GM12874 (cell line): Measurements from ENCODE around the gene YBX2.

Experiments used
- TF ChIP-seq, protein P1 (sequence below): IDR thresholded peaks from 2 replicates; pipeline ENCODE4 v1.5.1; 2011; ENCODE audit warnings: low read depth, mild to moderate bottlenecking, control low read depth, low read length, moderate library complexity; ENCODE audit not compliant: insufficient read depth

YBX2 gene

DNA sequence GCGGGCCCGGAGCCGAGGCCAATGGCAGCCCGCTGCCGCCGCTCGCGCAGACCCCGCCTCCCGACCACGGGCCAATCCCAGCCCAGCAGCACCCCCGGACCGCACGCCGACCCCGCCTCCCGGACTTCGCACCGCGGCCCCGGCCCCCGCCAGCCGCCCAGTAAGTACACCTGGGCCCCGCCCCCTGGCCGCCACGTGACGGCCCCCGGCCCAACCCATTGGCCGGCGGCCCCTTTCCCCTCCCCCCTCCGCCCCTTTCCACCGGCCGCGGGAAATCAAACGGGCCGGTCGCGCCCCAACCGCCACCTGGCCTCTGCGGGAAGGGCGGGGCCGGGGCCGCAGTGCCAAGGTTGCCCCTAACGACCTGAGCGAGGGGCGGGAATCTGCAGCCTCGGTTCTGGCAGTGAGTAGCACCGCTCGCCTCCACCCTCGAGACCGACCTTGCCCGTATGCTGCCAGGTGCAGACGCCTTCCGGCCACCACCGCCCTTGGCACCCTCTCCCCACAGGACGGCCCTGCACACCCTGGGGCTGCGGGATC lies at the start of gene YBX2:
Gene YBX2 (minus strand): TSS at position 26 of the 540 bp plus-strand sequence. CDS start 139 bp downstream, outside the sequence.
- TF ChIP-seq, protein P1, sequence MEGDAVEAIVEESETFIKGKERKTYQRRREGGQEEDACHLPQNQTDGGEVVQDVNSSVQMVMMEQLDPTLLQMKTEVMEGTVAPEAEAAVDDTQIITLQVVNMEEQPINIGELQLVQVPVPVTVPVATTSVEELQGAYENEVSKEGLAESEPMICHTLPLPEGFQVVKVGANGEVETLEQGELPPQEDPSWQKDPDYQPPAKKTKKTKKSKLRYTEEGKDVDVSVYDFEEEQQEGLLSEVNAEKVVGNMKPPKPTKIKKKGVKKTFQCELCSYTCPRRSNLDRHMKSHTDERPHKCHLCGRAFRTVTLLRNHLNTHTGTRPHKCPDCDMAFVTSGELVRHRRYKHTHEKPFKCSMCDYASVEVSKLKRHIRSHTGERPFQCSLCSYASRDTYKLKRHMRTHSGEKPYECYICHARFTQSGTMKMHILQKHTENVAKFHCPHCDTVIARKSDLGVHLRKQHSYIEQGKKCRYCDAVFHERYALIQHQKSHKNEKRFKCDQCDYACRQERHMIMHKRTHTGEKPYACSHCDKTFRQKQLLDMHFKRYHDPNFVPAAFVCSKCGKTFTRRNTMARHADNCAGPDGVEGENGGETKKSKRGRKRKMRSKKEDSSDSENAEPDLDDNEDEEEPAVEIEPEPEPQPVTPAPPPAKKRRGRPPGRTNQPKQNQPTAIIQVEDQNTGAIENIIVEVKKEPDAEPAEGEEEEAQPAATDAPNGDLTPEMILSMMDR: no peak

DNA sequence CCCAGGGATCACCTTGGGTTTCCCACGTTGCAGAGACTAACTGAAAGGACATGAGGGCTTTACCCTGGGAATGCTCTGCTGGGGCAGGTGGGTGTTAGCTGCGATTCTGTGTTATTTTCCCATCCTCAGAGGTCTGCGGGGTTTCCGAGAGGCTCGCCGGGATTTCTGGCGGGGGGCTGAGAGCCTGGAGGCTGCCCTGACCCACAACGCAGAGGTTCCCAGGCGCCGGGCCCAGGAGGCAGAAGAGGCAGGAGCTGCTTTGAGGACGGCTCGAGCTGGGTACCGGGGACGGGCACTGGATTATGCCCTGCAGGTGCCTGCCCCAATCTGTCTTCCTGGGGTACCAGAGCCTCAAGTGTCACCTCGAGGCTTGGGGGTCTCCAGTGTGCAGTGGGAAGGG lies 48.8 kb upstream of the YBX2 start:
- TF ChIP-seq, protein P1: no peak

DNA sequence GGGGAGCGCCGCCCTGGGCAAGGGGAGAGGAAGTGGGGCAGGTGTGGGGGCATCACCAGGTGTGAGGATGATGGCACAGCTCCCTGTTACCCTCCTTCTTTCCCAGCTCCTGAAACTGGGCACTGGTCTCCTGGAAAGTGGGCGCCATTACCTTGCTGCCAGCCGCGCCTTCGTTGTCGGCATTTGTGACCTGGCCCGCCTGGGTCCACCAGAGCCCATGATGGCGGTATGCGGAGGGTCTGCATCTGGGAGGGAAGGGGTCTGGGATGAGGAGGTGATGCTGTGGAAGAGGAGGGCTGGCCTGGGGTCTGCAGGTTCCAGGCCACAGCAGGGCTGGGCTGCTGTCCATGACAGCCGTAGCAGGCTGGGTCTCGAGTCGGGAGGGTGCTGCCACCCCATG lies 47.4 kb upstream of the YBX2 start:
- TF ChIP-seq, protein P1: no peak

DNA sequence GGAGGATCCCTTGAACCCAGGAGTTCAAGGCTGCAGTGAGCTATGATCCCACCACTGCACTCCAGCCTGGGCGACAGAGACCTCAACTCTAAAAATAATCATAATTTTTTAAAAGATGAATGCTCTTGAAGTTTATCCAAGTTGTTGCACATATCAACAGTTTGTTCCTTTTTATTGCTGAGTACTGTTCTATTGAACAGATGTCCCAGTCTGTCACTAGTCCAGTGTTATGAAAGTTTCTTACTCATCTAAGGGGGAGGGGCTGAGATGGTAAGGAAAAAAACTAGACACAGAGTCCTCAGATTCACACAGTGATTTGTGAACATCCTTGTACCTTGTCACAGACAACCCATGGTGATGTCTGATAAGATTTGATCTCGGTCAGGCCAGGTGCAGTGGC lies 45.7 kb upstream of the YBX2 start:
- TF ChIP-seq, protein P1: no peak

DNA sequence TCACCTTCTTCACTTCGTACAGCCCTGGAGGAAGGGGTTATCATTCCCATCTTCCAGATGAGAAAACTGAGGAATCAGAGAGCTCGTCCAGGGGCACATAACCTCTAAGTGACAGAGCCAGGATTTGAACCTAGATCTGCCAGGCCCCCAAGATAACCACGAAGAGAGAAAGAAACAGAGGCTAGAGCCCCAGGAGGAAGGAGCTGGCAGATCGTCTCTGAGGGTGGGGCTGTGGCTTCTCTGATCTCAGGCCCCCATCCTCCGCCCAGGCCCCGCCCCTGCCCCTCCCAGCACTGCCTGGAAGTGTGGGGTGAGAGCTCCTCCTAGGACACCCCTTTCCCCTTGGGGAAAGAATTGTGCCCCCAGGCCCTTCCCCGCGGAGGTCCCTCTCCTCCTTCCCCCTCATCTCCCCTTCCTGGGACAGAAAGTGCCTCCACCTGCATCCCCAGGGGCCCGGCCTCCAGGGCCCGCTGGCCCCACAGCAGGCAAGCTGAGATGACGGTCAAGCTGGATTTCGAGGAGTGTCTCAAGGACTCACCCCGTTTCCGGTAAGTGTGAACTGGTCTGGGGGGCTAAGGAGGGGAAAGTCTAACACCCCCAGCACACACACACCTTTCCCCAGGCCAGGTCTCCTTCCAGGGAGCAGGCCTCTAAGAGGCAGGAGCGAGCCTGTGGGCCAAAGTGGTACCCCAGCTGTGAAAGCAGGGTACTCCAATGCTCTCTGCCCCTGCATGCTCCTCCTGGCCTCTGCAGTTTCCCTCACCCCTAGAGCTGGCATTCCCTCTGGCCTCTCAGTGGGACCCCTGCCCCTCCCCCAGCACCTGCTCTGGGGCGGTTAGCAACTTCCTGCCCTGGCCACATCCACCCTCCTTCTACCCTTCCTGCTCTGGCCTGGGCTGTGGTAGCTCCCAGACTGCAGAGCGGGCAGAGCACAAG lies 42.1 kb upstream of the YBX2 start, which contains the start of gene ACAP1:
Gene ACAP1 (plus strand): TSS at position 290 of the 936 bp plus-strand sequence. CDS start 206 bp downstream, at position 496.
- TF ChIP-seq, protein P1: no peak

DNA sequence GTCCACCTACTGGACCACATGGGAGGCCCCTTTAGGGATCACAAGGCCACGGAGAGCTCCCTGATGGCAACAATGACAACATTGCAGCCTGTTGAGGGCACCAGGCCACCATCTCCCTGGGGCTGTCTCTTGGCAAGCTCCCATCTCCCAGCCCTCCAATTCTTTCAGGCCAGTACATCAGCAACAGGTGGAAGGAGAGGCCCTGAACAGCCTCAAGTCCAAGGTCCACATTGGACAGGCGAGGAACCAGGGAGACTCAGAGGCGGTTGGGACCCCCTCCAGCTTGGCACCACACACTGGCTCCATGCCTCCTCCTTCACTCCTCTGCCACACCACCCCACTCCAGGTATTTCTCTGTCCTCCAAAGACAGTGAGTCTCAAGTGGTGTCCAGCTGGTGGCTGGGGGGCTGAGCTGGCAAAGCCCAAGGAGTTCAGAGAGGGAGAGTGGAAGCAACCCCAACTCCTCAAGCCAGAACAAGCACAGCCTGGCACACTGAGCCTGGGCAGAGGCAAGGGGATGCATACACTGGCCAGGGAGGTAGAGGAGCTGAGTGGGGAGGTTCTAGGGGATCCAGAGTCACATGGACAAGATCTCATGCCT lies 40.6 kb upstream of the YBX2 start:
- TF ChIP-seq, protein P1: no peak

DNA sequence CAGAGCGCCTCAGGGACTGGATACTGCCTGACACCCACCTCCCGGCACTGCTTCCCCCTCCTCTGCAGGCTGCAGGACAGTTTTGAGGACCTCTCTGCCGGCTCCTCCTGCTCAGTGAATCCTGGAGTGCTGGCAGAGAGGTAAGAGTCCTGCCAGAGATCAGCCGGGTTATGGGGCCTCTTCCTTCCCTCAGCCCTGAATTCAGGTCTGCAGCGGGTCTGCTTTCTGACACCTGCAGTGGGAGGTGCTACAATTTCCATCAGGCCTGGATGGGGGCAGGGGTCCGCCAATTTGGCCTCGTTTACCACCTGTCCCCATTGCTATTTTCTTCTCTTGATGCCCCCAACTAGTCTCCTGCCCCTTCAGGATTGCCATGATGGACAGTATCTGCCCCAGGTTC lies 37.7 kb upstream of the YBX2 start:
- TF ChIP-seq, protein P1: no peak
